SK-N-SH (cell line): ENCODE measurements around the gene ABR.
"Not testable (repeated sequence)": the region's sequence is repeated elsewhere in the genome, so short reads cannot be mapped to it uniquely, and the experiment has no call there.

Experiments used
- EP300 ChIP-seq, 2 experiments: IDR thresholded peaks; 2 replicates each; pipeline versions ENCODE4 v1.4.0 to v1.6.1; 2012; ENCODE audit warnings: borderline replicate concordance in 1 of 2, low read depth in 1 of 2, low read length in 1 of 2
- NRF1 ChIP-seq: IDR thresholded peaks from 2 replicates; pipeline ENCODE4 v1.6.1; 2012; ENCODE audit warnings: low read depth, mild to moderate bottlenecking, low read length
- TF ChIP-seq, protein P1 (sequence below): fragments of 200-600 bp; sonication (generic); IDR thresholded peaks from 2 replicates; pipeline ENCODE4 v1.6.1; 2017; ENCODE audit warnings: antibody characterized with exemption, mild to moderate bottlenecking, moderate library complexity

DNA sequence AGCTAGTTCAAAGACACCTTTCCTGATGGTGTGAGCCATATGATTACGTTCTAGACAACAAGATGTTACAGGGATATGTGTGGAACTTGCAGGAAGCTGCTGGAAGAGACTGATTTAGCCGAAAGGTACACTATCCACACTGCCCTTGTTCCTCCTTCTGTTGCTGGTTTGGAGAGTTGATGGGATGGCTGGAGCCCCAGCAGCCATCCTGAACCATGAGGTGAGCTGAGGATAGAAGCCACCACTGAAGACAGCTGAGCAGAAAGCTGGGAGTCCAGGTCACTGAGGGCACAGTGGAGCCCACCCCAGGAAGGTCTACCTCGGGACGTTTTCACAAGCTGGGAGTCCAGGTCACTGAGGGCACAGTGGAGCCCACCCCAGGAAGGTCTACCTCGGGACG lies 51.3 kb downstream of the ABR start:
- not testable (repeated sequence) for TF ChIP-seq EP300 (IDR thresholded peaks at IDR 0.05; ENCODE audit: borderline replicate concordance in 1 of 2, low read depth in 1 of 2, low read length in 1 of 2); NRF1
- TF ChIP-seq, protein P1, sequence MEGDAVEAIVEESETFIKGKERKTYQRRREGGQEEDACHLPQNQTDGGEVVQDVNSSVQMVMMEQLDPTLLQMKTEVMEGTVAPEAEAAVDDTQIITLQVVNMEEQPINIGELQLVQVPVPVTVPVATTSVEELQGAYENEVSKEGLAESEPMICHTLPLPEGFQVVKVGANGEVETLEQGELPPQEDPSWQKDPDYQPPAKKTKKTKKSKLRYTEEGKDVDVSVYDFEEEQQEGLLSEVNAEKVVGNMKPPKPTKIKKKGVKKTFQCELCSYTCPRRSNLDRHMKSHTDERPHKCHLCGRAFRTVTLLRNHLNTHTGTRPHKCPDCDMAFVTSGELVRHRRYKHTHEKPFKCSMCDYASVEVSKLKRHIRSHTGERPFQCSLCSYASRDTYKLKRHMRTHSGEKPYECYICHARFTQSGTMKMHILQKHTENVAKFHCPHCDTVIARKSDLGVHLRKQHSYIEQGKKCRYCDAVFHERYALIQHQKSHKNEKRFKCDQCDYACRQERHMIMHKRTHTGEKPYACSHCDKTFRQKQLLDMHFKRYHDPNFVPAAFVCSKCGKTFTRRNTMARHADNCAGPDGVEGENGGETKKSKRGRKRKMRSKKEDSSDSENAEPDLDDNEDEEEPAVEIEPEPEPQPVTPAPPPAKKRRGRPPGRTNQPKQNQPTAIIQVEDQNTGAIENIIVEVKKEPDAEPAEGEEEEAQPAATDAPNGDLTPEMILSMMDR: not testable (repeated sequence)
